GM23338 (cell line): Measurements from ENCODE around the gene SLC36A3. TPM values are rescaled to one million over a fixed set of nuclear protein-coding genes. Genes with fewer than 3 reads are reported as not detected.

Source experiments
- ATAC-seq: fragments of 200-7000 bp; cut with Tn5 transposase; 3 replicates; pipeline ENCODE4 v1.9.1; 2020
- DNase-seq: peaks from one replicate; pipeline ENCODE4 v3.0.0-alpha.2; 2015; ENCODE audit warnings: low spot score
- H2AFZ ChIP-seq: fragments of 200-600 bp; sonication (generic); 2 replicates; pipeline ENCODE4 v1.8.0; 2016; ENCODE audit warnings: antibody characterized with exemption, mild to moderate bottlenecking, moderate library complexity
- H3F3A ChIP-seq: fragments of 200-600 bp; sonication (generic); replicated peaks from 2 replicates; pipeline ENCODE4 v1.8.0; 2017; ENCODE audit warnings: antibody characterized with exemption, mixed run types, low read depth
- H3K27ac ChIP-seq: fragments of 200-600 bp; sonication (generic); 2 replicates; pipeline ENCODE4 v1.6.1; 2016; ENCODE audit warnings: low read depth
- H3K27me3 ChIP-seq: fragments of 200-600 bp; sonication (generic); 2 replicates; pipeline ENCODE4 v1.8.0; 2016; ENCODE audit warnings: mild to moderate bottlenecking, mixed run types, moderate library complexity; ENCODE audit not compliant: insufficient read depth
- H3K36me3 ChIP-seq: fragments of 200-600 bp; sonication (generic); 2 replicates; pipeline ENCODE4 v1.8.0; 2016; ENCODE audit warnings: mild to moderate bottlenecking; ENCODE audit not compliant: insufficient read depth
- H3K4me1 ChIP-seq: fragments of 200-600 bp; sonication (generic); 2 replicates; pipeline ENCODE4 v1.8.0; 2016; ENCODE audit warnings: mild to moderate bottlenecking, moderate library complexity; ENCODE audit not compliant: insufficient read depth
- H3K4me2 ChIP-seq: fragments of 200-600 bp; sonication (generic); 2 replicates; pipeline ENCODE4 v1.7.1; 2017; ENCODE audit warnings: mixed run types
- H3K4me3 ChIP-seq: fragments of 200-600 bp; sonication (generic); 2 replicates; pipeline ENCODE4 v1.6.1; 2016; ENCODE audit warnings: mixed run types
- H3K79me2 ChIP-seq: fragments of 200-600 bp; sonication (generic); replicated peaks from 2 replicates; pipeline ENCODE4 v1.8.0; 2017; ENCODE audit warnings: mild to moderate bottlenecking; ENCODE audit not compliant: insufficient read depth
- H3K9me2 ChIP-seq: fragments of 200-600 bp; sonication (generic); 2 replicates; pipeline ENCODE4 v1.8.0; 2017; ENCODE audit not compliant: insufficient read depth
- H4K20me1 ChIP-seq: fragments of 200-600 bp; sonication (generic); replicated peaks from 2 replicates; pipeline ENCODE4 v1.8.0; 2017; ENCODE audit warnings: mild to moderate bottlenecking; ENCODE audit not compliant: insufficient read depth
- H3K27ac Mint-ChIP-seq: 2 replicates; pipeline ENCODE4 v1.8.0; 2020; ENCODE audit warnings: inconsistent platforms, mild to moderate bottlenecking, moderate library complexity, mixed read lengths
- H3K27me3 Mint-ChIP-seq: 3 replicates; pipeline ENCODE4 v1.8.0; 2022; ENCODE audit warnings: low read depth, mild to moderate bottlenecking, moderate library complexity, mixed read lengths, inconsistent platforms; ENCODE audit not compliant: insufficient read depth, poor library complexity
- H3K36me3 Mint-ChIP-seq: 3 replicates; pipeline ENCODE4 v1.8.0; 2021; ENCODE audit warnings: low read depth, mild to moderate bottlenecking, inconsistent platforms, moderate library complexity, mixed read lengths
- H3K4me1 Mint-ChIP-seq: 3 replicates; pipeline ENCODE4 v1.8.0; 2020; ENCODE audit warnings: mild to moderate bottlenecking, inconsistent platforms, mixed read lengths
- H3K4me3 Mint-ChIP-seq: 3 replicates; pipeline ENCODE4 v1.8.0; 2021; ENCODE audit warnings: moderate library complexity, mild to moderate bottlenecking, inconsistent platforms, mixed read lengths
- H3K9me3 Mint-ChIP-seq: 3 replicates; pipeline ENCODE4 v1.8.0; 2020; ENCODE audit warnings: moderate library complexity, mild to moderate bottlenecking, inconsistent platforms, mixed read lengths
- CREB1 ChIP-seq: fragments of 250-450 bp; sonication (Bioruptor Pico); IDR thresholded peaks from 2 replicates; pipeline ENCODE4 v1.5.0; 2020; ENCODE audit warnings: low read depth, mild to moderate bottlenecking, moderate library complexity
- CTCF ChIP-seq, 2 experiments: fragments of 200-600 bp in 1 of 2; sonication (generic) in 1 of 2; conservative IDR thresholded peaks; 2 replicates each; pipeline versions ENCODE4 v1.5.1 to v1.6.1; 2016 to 2017; ENCODE audit warnings: antibody characterized with exemption in 2 of 2, low read depth in 2 of 2, mild to moderate bottlenecking in 2 of 2, moderate library complexity in 1 of 2
- EZH2 ChIP-seq: fragments of 200-600 bp; sonication (generic); IDR thresholded peaks from one replicate; pipeline ENCODE4 v1.8.0; 2017; ENCODE audit warnings: antibody characterized with exemption, mild to moderate bottlenecking, low read depth; ENCODE audit not compliant: unreplicated experiment
- EZH2phosphoT487 ChIP-seq: fragments of 200-600 bp; sonication (generic); IDR thresholded peaks from one replicate; pipeline ENCODE4 v1.8.1; 2018; ENCODE audit warnings: antibody characterized with exemption; ENCODE audit not compliant: unreplicated experiment
- REST ChIP-seq: IDR thresholded peaks from one replicate; pipeline ENCODE4 v1.6.1; 2018; ENCODE audit warnings: antibody characterized with exemption; ENCODE audit not compliant: unreplicated experiment
- ZNF114 ChIP-seq: fragments of 250-450 bp; sonication (Bioruptor Pico); IDR thresholded peaks from 2 replicates; pipeline ENCODE4 v1.5.0; 2020; ENCODE audit warnings: mild to moderate bottlenecking, moderate library complexity
- ZNF331 ChIP-seq: fragments of 250-450 bp; sonication (Bioruptor Pico); IDR thresholded peaks from 2 replicates; pipeline ENCODE4 v1.5.0; 2020; ENCODE audit warnings: low read depth, mild to moderate bottlenecking, moderate library complexity
- polyA plus RNA-seq: library from polyadenylated mRNA; unstranded; fragments of >200 nt; fragmentation: Nextera tagmentation; extraction: Ambion mirVana; gene quantifications from 2 replicates; pipeline ENCODE4 v1.2.1, GENCODE V29; 2016
- total RNA-seq: library from RNA; depleted of rRNA; stranded (reverse); fragments of >200 nt; shearing (Covaris generic); gene quantifications from 2 replicates; pipeline ENCODE4 v1.2.3, GENCODE V29; 2014

The SLC36A3 gene
- total and polyA plus RNA-seq, 2 experiments from 2014 or later, result not detected

- Histone ChIP-seq H3K4me2 (peak overlapping the region; percentile 81), H3K27ac (no peak overlapping the region), H4K20me1 (no peaks in the 10 kb centered on the region), H3K79me2 (peaks cover 21% of the 10 kb centered on the region), H3K4me1 (peaks cover 28% of the 10 kb centered on the region), H2AFZ (peak overlapping the region; percentile 24; the same call in 1 of the 2 replicates), H3K36me3 (no peaks in the 10 kb centered on the region), H3F3A (no peaks in the 10 kb centered on the region), H3K4me3 (peak overlapping the region; percentile 54), H3K9me2 (no peaks in the 10 kb centered on the region), H3K27me3 (no peaks in the 10 kb centered on the region)
- DNase-seq (no peak), ATAC-seq (no peak)
- Mint-ChIP-seq H3K4me3 (peak overlapping the region; percentile 90; the same call in 2 of the 3 replicates), H3K9me3 (no peaks in the 10 kb centered on the region), H3K27me3 (peaks cover 10% of the 10 kb centered on the region), H3K27ac (no peak overlapping the region), H3K4me1 (peaks cover 25% of the 10 kb centered on the region), H3K36me3 (no peaks in the 10 kb centered on the region)
- no peak for TF ChIP-seq REST
- TF ChIP-seq EZH2phosphoT487, result no peak
- no peak for TF ChIP-seq EZH2
- no peak for TF ChIP-seq CTCF (conservative IDR thresholded peaks at IDR 0.05; ENCODE audit: low read depth in 2 of 2)
- TF ChIP-seq ZNF331 (CRISPR knock-in tag), result no peak
- no peak for TF ChIP-seq ZNF114
Observed at GRCh38 chr5:151251621-151252020, 51.9 kb downstream of the SLC36A3 start.

GRCh38 chr5:151251001-151251551 lies 52.5 kb downstream of the SLC36A3 start:
- H4K20me1 ChIP-seq, result no peaks in the 10 kb centered on the region
- H3K79me2 ChIP-seq, result peaks cover 19% of the 10 kb centered on the region
- no peak overlapping the region for H3K27ac Mint-ChIP-seq
- H3K36me3 ChIP-seq, result no peaks in the 10 kb centered on the region
- H3F3A ChIP-seq, result no peaks in the 10 kb centered on the region
- TF ChIP-seq EZH2, result no peak
- no peak for TF ChIP-seq CREB1 (CRISPR knock-in tag)
- no peak for TF ChIP-seq ZNF114
- no peak for TF ChIP-seq EZH2phosphoT487
- H3K27me3 Mint-ChIP-seq, result peaks cover 10% of the 10 kb centered on the region
- H3K36me3 Mint-ChIP-seq, result no peaks in the 10 kb centered on the region
- 0 out of 2 replicates have a peak overlapping the region, but pooled peaks have one; percentile 13 for H3K4me2 ChIP-seq
- no peaks in the 10 kb centered on the region for H3K9me3 Mint-ChIP-seq
- DNase-seq (no peak), ATAC-seq (no peak)
- peaks cover 25% of the 10 kb centered on the region for H3K4me1 Mint-ChIP-seq
- no peak overlapping the region for H3K27ac ChIP-seq
- H3K9me2 ChIP-seq, result no peaks in the 10 kb centered on the region
- peak overlapping the region; percentile 70 for H2AFZ ChIP-seq
- no peak overlapping the region for H3K4me3 ChIP-seq
- peak overlapping the region; percentile 50; the same call in 2 of the 3 replicates for H3K4me3 Mint-ChIP-seq
- no peaks in the 10 kb centered on the region for H3K27me3 ChIP-seq
- H3K4me1 ChIP-seq, result peaks cover 28% of the 10 kb centered on the region
